H1 (cell line): Measurements from ENCODE around the gene ROBO4. TPM values are rescaled to one million over a fixed set of nuclear protein-coding genes. Genes with fewer than 3 reads are reported as not detected.
A peak's percentile ranks its signal among the peaks of the same experiment; 100 is the strongest.

Experiments
- CTCF ChIA-PET: fragments of 300-600 bp; sonication (Branson Sonifier 250); formaldehyde crosslinking; loops from one replicate; lab custom pipeline; 2021; ENCODE audit not compliant: partially characterized antibody; lab: Charles Lee
- POLR2A ChIA-PET: fragments of 300-600 bp; sonication (Branson Sonifier 250); formaldehyde crosslinking; loops from one replicate; lab custom pipeline; 2021; ENCODE audit warnings: inconsistent platforms; ENCODE audit not compliant: partially characterized antibody; lab: Charles Lee
- DNase-seq, 2 experiments: peaks; one replicate each; pipeline versions ENCODE4 v3.0.0 to v3.0.0-alpha.2; 2010 to 2022; ENCODE audit warnings: low spot score in 2 of 2, low read depth in 1 of 2, mixed read lengths in 1 of 2
- FAIRE-seq: peaks from 2 replicates; lab custom pipeline; 2011; peaks lifted over from hg19 to GRCh38; lab: Jason Lieb, UNC
- H2AFZ ChIP-seq: 2 replicates; pipeline ENCODE4 v1.8.1; 2012; ENCODE audit warnings: low read length, inconsistent platforms
- H2AK5ac ChIP-seq: 2 replicates; pipeline ENCODE4 v1.6.1; 2013; ENCODE audit warnings: low read depth, low read length
- H2BK120ac ChIP-seq: replicated peaks from 2 replicates; pipeline ENCODE3; 2013; ENCODE audit warnings: low read depth, low read length, inconsistent platforms
- H2BK12ac ChIP-seq: 2 replicates; pipeline ENCODE4 v1.6.1; 2013; ENCODE audit warnings: low read depth, low read length
- H2BK15ac ChIP-seq: 2 replicates; pipeline ENCODE4 v1.6.1; 2013; ENCODE audit warnings: low read length
- H2BK20ac ChIP-seq: 2 replicates; pipeline ENCODE4 v1.6.1; 2013; ENCODE audit warnings: low read length
- H2BK5ac ChIP-seq: 2 replicates; pipeline ENCODE4 v1.6.1; 2013; ENCODE audit warnings: low read depth, low read length
- H3K14ac ChIP-seq: 2 replicates; pipeline ENCODE4 v1.6.1; 2013; ENCODE audit warnings: inconsistent platforms; ENCODE audit not compliant: insufficient read length
- H3K18ac ChIP-seq: 2 replicates; pipeline ENCODE4 v1.6.1; 2013; ENCODE audit warnings: low read length; ENCODE audit errors: extremely low read depth
- H3K23ac ChIP-seq: 2 replicates; pipeline ENCODE4 v1.6.1; 2013; ENCODE audit warnings: inconsistent platforms; ENCODE audit not compliant: insufficient read length
- H3K23me2 ChIP-seq: 2 replicates; pipeline ENCODE4 v1.6.1; 2013; ENCODE audit warnings: low read depth, low read length
- H3K27ac ChIP-seq: 2 replicates; pipeline ENCODE4 v1.6.1; 2011; ENCODE audit warnings: low read depth, low read length, inconsistent platforms
- H3K27me3 ChIP-seq, 4 experiments: replicated peaks in 1 of 4; 1 replicate in 1 of 4; 2 replicates in 3 of 4; pipeline versions ENCODE4 v1.6.1 to v1.8.1; 2011 to 2013; ENCODE audit warnings: low read length in 3 of 4, mild to moderate bottlenecking in 3 of 4, inconsistent platforms in 2 of 4, mixed read lengths in 2 of 4, moderate library complexity in 1 of 4; ENCODE audit not compliant: control insufficient read depth in 3 of 4, insufficient read depth in 3 of 4; ENCODE audit errors: extremely low read depth in 1 of 4
- H3K36me3 ChIP-seq, 4 experiments: 2 replicates each; pipeline versions ENCODE4 v1.6.1 to v1.8.1; 2011 to 2013; ENCODE audit warnings: mild to moderate bottlenecking in 4 of 4, low read length in 3 of 4, moderate library complexity in 2 of 4, control low read depth in 1 of 4, inconsistent platforms in 1 of 4; ENCODE audit not compliant: insufficient read depth in 4 of 4, control insufficient read depth in 2 of 4
- H3K4ac ChIP-seq: replicated peaks from 2 replicates; pipeline ENCODE3; 2013; ENCODE audit warnings: low read length, low read depth, mixed read lengths, inconsistent platforms; ENCODE audit not compliant: insufficient read length
- H3K4me1 ChIP-seq, 4 experiments: replicated peaks in 1 of 4; 1 replicate in 1 of 4; 2 replicates in 3 of 4; pipeline versions ENCODE4 v1.6.1 to v1.8.1; 2011 to 2013; ENCODE audit warnings: low read length in 3 of 4, inconsistent platforms in 2 of 4, mixed read lengths in 1 of 4; ENCODE audit not compliant: insufficient read depth in 4 of 4, control insufficient read depth in 3 of 4
- H3K4me2 ChIP-seq, 2 experiments: 2 replicates each; pipeline versions ENCODE4 v1.6.1 to v1.8.1; 2011 to 2013; ENCODE audit warnings: low read depth in 2 of 2, low read length in 2 of 2, control low read depth in 1 of 2, inconsistent platforms in 1 of 2, mild to moderate bottlenecking in 1 of 2; ENCODE audit not compliant: insufficient read depth in 1 of 2
- H3K4me3 ChIP-seq, 4 experiments: fragments of 200-600, 300-600 bp in 1 of 4; sonication (generic), shearing (Covaris generic), sonication (Bioruptor Twin) in 1 of 4; 2 replicates each; pipeline versions ENCODE4 v1.5.1 to v1.8.1; 2011 to 2016; ENCODE audit warnings: low read length in 4 of 4, low read depth in 3 of 4, control low read depth in 2 of 4, inconsistent platforms in 2 of 4, mild to moderate bottlenecking in 2 of 4, mixed read lengths in 1 of 4, moderate library complexity in 1 of 4; ENCODE audit not compliant: insufficient read depth in 2 of 4; ENCODE audit errors: extremely low read depth in 1 of 4
- H3K56ac ChIP-seq: replicated peaks from 2 replicates; pipeline ENCODE3; 2013; ENCODE audit warnings: low read depth, mild to moderate bottlenecking, mixed read lengths, low read length, inconsistent platforms; ENCODE audit not compliant: insufficient read length
- H3K79me1 ChIP-seq: 2 replicates; pipeline ENCODE4 v1.6.1; 2013; ENCODE audit warnings: low read depth, low read length, control low read depth
- H3K79me2 ChIP-seq, 2 experiments: 2 replicates each; pipeline versions ENCODE4 v1.6.1 to v1.8.1; 2012 to 2013; ENCODE audit warnings: low read length in 2 of 2, mild to moderate bottlenecking in 2 of 2, inconsistent platforms in 1 of 2; ENCODE audit not compliant: insufficient read depth in 2 of 2, control insufficient read depth in 1 of 2
- H3K9ac ChIP-seq, 4 experiments: replicated peaks in 1 of 4; 1 replicate in 1 of 4; 2 replicates in 3 of 4; pipeline versions ENCODE4 v1.6.1 to v1.8.1; 2011 to 2013; ENCODE audit warnings: low read depth in 3 of 4, low read length in 3 of 4, control low read depth in 2 of 4, mild to moderate bottlenecking in 2 of 4, moderate library complexity in 2 of 4, inconsistent platforms in 1 of 4; ENCODE audit errors: extremely low read depth in 1 of 4
- H3K9me3 ChIP-seq, 2 experiments: 2 replicates each; pipeline versions ENCODE4 v1.6.1 to v1.8.1; 2012 to 2013; ENCODE audit warnings: mild to moderate bottlenecking in 2 of 2, moderate library complexity in 2 of 2, control low read depth in 1 of 2, inconsistent platforms in 1 of 2, low read depth in 1 of 2, low read length in 1 of 2, mixed read lengths in 1 of 2; ENCODE audit not compliant: insufficient read depth in 2 of 2
- H4K20me1 ChIP-seq, 2 experiments: replicated peaks in 1 of 2; 2 replicates each; pipeline versions ENCODE3 to v1.8.1; 2011 to 2013; ENCODE audit warnings: inconsistent platforms in 2 of 2, low read length in 2 of 2, mild to moderate bottlenecking in 1 of 2; ENCODE audit not compliant: insufficient read depth in 2 of 2, control insufficient read depth in 1 of 2
- H4K5ac ChIP-seq: 2 replicates; pipeline ENCODE4 v1.6.1; 2013; ENCODE audit warnings: low read length, low read depth, mixed read lengths, inconsistent platforms; ENCODE audit not compliant: insufficient read length
- H4K8ac ChIP-seq: 2 replicates; pipeline ENCODE4 v1.8.0; 2013; ENCODE audit warnings: mild to moderate bottlenecking, moderate library complexity, low read length, inconsistent platforms; ENCODE audit not compliant: insufficient read depth; ENCODE audit errors: extremely low read depth
- H4K91ac ChIP-seq: replicated peaks from 2 replicates; pipeline ENCODE3; 2013; ENCODE audit warnings: low read length, mixed read lengths, inconsistent platforms; ENCODE audit not compliant: insufficient read length
- ASH2L ChIP-seq: fragments of 200-600, 300-600 bp; sonication (generic); IDR thresholded peaks from one replicate; pipeline ENCODE4 v1.7.1; 2017; ENCODE audit warnings: low read length
- POLR2A ChIP-seq, 2 experiments: IDR thresholded peaks; 1 replicate in 1 of 2; 2 replicates in 1 of 2; pipeline ENCODE4 v1.6.1; 2011; ENCODE audit warnings: low read depth in 2 of 2, low read length in 2 of 2, mild to moderate bottlenecking in 2 of 2; ENCODE audit errors: control extremely low read depth in 1 of 2
- POU5F1 ChIP-seq: IDR thresholded peaks from 2 replicates; pipeline ENCODE4 v1.6.1; 2011; ENCODE audit warnings: low read depth, mild to moderate bottlenecking, low read length, moderate library complexity
- SAP30 ChIP-seq: fragments of 300-600 bp; sonication (generic); IDR thresholded peaks from 2 replicates; pipeline ENCODE4 v1.7.1; 2012; ENCODE audit warnings: low read length, moderate library complexity, mild to moderate bottlenecking, inconsistent platforms; ENCODE audit not compliant: insufficient read depth, insufficient replicate concordance
- SIN3A ChIP-seq, 2 experiments: IDR thresholded peaks in 1 of 2; conservative IDR thresholded peaks in 1 of 2; 2 replicates each; pipeline ENCODE4 v1.6.1; 2011 to 2012; ENCODE audit warnings: low read length in 2 of 2, improper control_type of control experiment in 1 of 2, low read depth in 1 of 2, mild to moderate bottlenecking in 1 of 2
- SP1 ChIP-seq: IDR thresholded peaks from 2 replicates; pipeline ENCODE4 v1.6.1; 2011; ENCODE audit warnings: low read depth, low read length
- SP2 ChIP-seq: IDR thresholded peaks from 2 replicates; pipeline ENCODE4 v1.6.1; 2012; ENCODE audit warnings: mild to moderate bottlenecking, low read length, inconsistent platforms
- TCF12 ChIP-seq: IDR thresholded peaks from 2 replicates; pipeline ENCODE4 v1.6.1; 2011; ENCODE audit warnings: low read depth, mild to moderate bottlenecking, low read length
- WGBS, 2 experiments: shearing (Covaris generic) in 1 of 2; methylation state at CpG; one replicate each; pipeline versions ENCODE4 v1.1.6 to v1.1.7; 2013 to 2015; ENCODE audit warnings: low lambda C conversion rate in 2 of 2, mixed read lengths in 2 of 2, inconsistent platforms in 1 of 2, low coverage in 1 of 2, missing lambda C conversion rate in 1 of 2; ENCODE audit not compliant: insufficient replicate concordance in 2 of 2, insufficient coverage in 1 of 2, insufficient read length in 1 of 2; ENCODE audit errors: extremely low coverage in 1 of 2, missing lambda C conversion rate in 1 of 2; 5-methylcytosine and 5-hydroxymethylcytosine counted together
- polyA plus RNA-seq, 7 experiments: library from polyadenylated mRNA; depleted of rRNA in 3 of 7; stranded (reverse) in 5 of 7; unstranded in 2 of 7; fragments of >200 nt in 5 of 7; fragments of 200-250 nt in 2 of 7; gene quantifications; 1 replicate in 5 of 7; 2 replicates in 1 of 7; 4 replicates in 1 of 7; pipeline versions ENCODE4 v1.2.1 to v1.2.3, GENCODE V29; 2011 to 2013; ENCODE audit warnings: missing spikeins in 2 of 7, mixed read lengths in 2 of 7
- total RNA-seq: library from RNA; stranded (reverse); fragmentation: NEBNext Ultra II Directional; extraction: Animal tissue kit (Norgen Biotek cat#: 25700); gene quantifications from 2 replicates; pipeline ENCODE4 v1.2.1, GENCODE V29; 2021
- TF ChIP-seq, protein P1 (sequence below): IDR thresholded peaks from 2 replicates; pipeline ENCODE4 v1.6.1; 2012; ENCODE audit warnings: inconsistent platforms
- TF ChIP-seq, protein P2 (sequence below), 3 experiments: IDR thresholded peaks; 1 replicate in 2 of 3; 2 replicates in 1 of 3; pipeline versions ENCODE4 v1.5.1 to v1.6.1; 2011; ENCODE audit warnings: low read length in 3 of 3, mild to moderate bottlenecking in 3 of 3, inconsistent platforms in 2 of 3, low read depth in 1 of 3, moderate library complexity in 1 of 3; ENCODE audit not compliant: insufficient read depth in 1 of 3; ENCODE audit errors: control extremely low read depth in 1 of 3

ROBO4 gene
- total and polyA plus RNA-seq, 2 of the 8 experiments (the other 6 are each of a cell fraction or from before 2014, with no cell fraction given): 0.03 TPM; not detected in 1

DNA sequence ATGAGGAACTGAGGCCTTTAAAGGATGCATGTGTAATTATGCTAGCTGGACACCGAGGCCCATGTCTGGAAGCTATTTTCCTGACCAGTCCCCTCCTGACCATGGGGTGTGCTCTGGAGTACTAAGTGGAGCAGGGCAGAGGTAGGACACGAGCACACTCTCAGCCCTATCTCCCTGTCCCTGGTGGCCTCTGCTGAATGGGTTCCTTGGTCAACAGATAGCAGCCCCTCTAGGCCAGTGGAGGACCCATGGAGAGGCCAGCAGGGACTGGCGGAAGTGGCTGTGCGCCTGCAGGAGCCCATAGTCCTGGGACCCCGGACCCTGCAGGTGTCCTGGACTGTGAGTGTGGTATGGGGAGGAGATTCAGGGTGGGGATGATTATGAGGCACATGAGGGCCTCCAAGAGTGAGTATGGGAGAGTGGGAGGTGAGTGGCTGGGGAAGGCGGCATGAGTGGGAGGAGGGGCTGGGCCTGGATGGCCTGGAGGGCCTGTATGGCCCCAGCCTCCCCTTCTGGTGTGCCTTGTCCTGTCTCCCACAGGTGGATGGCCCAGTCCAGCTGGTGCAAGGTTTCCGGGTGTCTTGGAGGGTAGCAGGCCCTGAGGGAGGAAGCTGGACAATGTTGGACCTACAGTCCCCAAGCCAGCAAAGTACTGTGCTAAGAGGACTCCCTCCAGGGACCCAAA, 23.0 kb downstream of the ROBO4 start:
- ChIA-PET POLR2A (interaction anchor here (0.6 kb wide), 1 partner anchor 14 kb away, joined by 4 read pairs; no protein-coding TSS in a partner anchor), CTCF (interaction anchor here (1.6 to 3.0 kb wide), 4 partner anchors 8 to 37 kb away, joined by 3 to 22 read pairs (median 14); no protein-coding TSS in a partner anchor)
- Histone ChIP-seq H3K56ac (no peak overlapping the region), H3K79me1 (no peaks in the 10 kb centered on the region), H4K91ac (no peak overlapping the region), H3K27me3 (peaks cover 18 to 63% (median 55%) of the 10 kb centered on the region in 4 experiments), H3K9ac (no peak overlapping the region), H4K20me1 (peaks cover 0 to 4% of the 10 kb centered on the region in 2 experiments), H2BK15ac (peak overlapping the region; percentile 61; the same call in 1 of the 2 replicates), H3K9me3 (no peaks in the 10 kb centered on the region), H3K18ac (no peak overlapping the region), H3K23me2 (peaks cover 8% of the 10 kb centered on the region; the same call in 1 of the 2 replicates), H2BK20ac (no peak overlapping the region), H2BK12ac (no peak overlapping the region), H3K27ac (no peak overlapping the region), H2BK5ac (no peak overlapping the region), H2AFZ (no peak overlapping the region), H3K23ac (no peak overlapping the region), H2BK120ac (no peak overlapping the region), H4K5ac (no peak overlapping the region), H3K4me1 (peaks cover 0 to 12% (median 8%) of the 10 kb centered on the region in 4 experiments; a peak in 5 of 7 replicates), H3K4ac (no peak overlapping the region), H3K14ac (no peak overlapping the region), H4K8ac (no peak overlapping the region), H3K36me3 (no peaks in the 10 kb centered on the region), H3K4me2 (no peak overlapping the region), H2AK5ac (no peak overlapping the region), H3K79me2 (no peaks in the 10 kb centered on the region), H3K4me3 (no peak overlapping the region)
- FAIRE-seq (no peak), DNase-seq (no peak)
- 88% methylated on average over 7 of the region's 7 CpGs; no CpG with 5 or more reads in 1 of the 2 experiments for WGBS, 2 experiments
- TF ChIP-seq, protein P1, sequence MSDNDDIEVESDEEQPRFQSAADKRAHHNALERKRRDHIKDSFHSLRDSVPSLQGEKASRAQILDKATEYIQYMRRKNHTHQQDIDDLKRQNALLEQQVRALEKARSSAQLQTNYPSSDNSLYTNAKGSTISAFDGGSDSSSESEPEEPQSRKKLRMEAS: no peak
- TF ChIP-seq SAP30: no peak
- TF ChIP-seq ASH2L: no peak
- no peak for TF ChIP-seq POLR2A (IDR thresholded peaks at IDR 0.05; ENCODE audit: control extremely low read depth in 1 of 2, low read depth in 2 of 2, low read length in 2 of 2)
- TF ChIP-seq TCF12: no peak
- TF ChIP-seq SP2: no peak
- TF ChIP-seq, protein P2, sequence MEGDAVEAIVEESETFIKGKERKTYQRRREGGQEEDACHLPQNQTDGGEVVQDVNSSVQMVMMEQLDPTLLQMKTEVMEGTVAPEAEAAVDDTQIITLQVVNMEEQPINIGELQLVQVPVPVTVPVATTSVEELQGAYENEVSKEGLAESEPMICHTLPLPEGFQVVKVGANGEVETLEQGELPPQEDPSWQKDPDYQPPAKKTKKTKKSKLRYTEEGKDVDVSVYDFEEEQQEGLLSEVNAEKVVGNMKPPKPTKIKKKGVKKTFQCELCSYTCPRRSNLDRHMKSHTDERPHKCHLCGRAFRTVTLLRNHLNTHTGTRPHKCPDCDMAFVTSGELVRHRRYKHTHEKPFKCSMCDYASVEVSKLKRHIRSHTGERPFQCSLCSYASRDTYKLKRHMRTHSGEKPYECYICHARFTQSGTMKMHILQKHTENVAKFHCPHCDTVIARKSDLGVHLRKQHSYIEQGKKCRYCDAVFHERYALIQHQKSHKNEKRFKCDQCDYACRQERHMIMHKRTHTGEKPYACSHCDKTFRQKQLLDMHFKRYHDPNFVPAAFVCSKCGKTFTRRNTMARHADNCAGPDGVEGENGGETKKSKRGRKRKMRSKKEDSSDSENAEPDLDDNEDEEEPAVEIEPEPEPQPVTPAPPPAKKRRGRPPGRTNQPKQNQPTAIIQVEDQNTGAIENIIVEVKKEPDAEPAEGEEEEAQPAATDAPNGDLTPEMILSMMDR (IDR thresholded peaks at IDR 0.05; ENCODE audit: control extremely low read depth in 1 of 3, insufficient read depth in 1 of 3, low read depth in 1 of 3, low read length in 3 of 3): no peak
- no peak for TF ChIP-seq SIN3A (conservative IDR thresholded peaks at IDR 0.05 in 1 of 2, IDR thresholded peaks at IDR 0.05 in 1 of 2; ENCODE audit: low read depth in 1 of 2, low read length in 2 of 2)
- TF ChIP-seq POU5F1: no peak
- no peak for TF ChIP-seq SP1
